GM21381 (cell line): ENCODE measurements around the gene MPEG1.

ENCODE experiments used
- ATAC-seq: cut with Tn5 transposase; IDR thresholded peaks from one replicate; pipeline ENCODE4 v1.9.1; 2021; ENCODE audit warnings: mild to moderate bottlenecking, moderate library complexity; ENCODE audit not compliant: unreplicated experiment

Gene MPEG1, protein sequence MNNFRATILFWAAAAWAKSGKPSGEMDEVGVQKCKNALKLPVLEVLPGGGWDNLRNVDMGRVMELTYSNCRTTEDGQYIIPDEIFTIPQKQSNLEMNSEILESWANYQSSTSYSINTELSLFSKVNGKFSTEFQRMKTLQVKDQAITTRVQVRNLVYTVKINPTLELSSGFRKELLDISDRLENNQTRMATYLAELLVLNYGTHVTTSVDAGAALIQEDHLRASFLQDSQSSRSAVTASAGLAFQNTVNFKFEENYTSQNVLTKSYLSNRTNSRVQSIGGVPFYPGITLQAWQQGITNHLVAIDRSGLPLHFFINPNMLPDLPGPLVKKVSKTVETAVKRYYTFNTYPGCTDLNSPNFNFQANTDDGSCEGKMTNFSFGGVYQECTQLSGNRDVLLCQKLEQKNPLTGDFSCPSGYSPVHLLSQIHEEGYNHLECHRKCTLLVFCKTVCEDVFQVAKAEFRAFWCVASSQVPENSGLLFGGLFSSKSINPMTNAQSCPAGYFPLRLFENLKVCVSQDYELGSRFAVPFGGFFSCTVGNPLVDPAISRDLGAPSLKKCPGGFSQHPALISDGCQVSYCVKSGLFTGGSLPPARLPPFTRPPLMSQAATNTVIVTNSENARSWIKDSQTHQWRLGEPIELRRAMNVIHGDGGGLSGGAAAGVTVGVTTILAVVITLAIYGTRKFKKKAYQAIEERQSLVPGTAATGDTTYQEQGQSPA

GRCh38 chr11:59212744-59213631 lies at the start of gene MPEG1:
Gene MPEG1, minus strand, starts transcription at chr11:59212927. Its CDS starts 62 bp downstream, at chr11:59212865.
- ATAC-seq: no peak

DNA sequence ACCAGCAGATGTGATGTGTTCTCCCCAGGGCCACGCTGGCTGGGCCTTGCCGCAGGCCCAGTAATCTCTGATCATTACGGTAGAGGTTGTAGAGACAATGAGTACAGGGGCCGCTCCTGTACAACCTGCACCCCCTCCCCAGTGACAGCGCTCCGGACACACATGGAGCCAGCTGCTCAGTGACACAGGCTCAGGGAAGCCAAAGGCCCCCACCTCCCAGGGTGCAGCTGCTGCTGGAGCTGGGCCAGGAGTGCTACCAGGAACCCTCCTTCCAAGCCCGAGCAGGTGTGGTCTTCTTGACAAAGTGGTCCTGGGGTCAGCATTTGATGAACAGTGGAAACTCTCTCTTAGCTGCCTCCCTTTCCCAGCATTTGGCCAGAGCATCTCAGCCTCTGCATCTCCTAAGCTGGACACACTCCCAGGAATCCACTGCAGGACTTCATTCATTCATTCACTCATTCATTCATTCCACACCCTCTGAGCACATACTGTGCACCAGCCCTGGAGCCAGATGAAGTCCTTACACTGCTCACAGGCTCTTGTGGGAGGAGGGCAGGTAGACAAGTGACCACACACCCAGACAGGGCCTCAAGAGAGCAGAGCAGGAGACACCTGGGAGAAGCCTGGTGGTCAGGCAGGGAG lies 49.6 kb upstream of the MPEG1 start:
- no peak for ATAC-seq

DNA sequence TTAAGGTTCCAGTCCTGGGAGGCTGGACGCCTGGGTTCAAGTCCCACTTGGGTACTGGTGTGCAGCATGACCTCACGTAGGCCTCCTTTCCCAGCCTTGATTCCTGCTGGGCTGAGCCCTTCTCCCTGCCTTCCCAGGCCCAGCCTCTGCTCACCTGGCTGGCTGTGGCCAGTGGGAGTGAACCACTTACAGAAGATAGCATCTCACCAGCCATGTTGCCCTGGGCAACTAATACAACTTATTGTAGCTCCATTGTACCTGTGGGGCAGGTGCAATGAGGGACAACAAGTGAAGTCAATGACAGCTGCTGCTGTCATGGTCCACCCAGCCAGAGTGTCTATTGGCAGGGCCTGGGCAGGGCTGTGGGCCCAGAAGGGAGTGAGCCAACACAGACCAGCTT lies 48.4 kb upstream of the MPEG1 start:
- ATAC-seq: no peak

DNA sequence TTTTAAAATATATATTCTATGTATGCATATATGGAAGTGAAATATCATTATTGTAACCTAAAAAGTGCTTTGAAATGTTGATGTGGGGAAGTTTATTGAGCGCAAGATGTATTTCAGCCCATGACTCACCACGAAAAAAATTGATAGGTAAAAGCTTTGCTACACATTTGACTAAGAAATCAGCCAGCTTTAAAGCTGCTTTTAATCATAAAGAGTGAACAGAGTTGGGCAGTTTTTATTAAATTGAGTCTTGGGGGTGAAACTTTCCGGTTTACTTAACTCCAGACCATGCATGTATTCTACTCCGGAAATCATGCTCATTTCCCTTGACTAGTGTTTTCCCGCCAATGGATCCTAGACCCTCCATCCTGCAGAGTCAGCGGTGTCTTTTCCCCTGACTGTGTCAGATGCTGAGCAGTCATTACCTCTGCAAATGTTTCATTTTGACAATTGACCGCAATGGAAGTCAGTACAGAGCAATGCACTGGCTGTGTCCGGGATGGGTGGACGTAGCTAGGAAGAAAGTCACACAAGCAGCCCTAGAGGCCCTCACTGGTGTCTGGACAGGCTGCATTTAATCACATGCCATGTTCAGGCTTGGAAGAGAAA lies 47.2 kb upstream of the MPEG1 start:
- ATAC-seq: no peak

- no peak for ATAC-seq
These were observed 46.3 kb upstream of the MPEG1 start for GRCh38 chr11:59259047-59259446.

DNA sequence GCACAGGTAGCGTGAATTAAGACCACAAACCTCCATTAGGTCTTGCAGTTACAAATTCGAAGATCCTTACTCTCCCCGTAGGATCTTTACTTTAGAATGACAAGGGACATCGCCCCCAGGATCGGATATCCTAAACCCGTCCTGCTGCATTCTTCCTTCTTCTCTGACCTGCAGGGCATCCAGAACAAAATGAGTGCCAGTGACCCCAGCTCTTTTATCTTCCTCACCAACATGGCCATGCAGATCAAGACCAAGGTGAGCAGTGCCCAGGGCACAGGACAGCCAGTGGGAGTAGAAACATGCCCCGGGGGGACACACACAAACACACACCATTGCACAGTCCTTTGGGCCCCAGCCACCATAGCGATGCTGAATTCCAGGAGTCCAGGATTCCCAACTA lies 42.6 kb upstream of the MPEG1 start:
- no peak for ATAC-seq

GRCh38 chr11:59254286-59254685 lies 41.6 kb upstream of the MPEG1 start:
- no peak for ATAC-seq

- no peak for ATAC-seq
These were observed 40.3 kb upstream of the MPEG1 start for GRCh38 chr11:59253001-59253400.

DNA sequence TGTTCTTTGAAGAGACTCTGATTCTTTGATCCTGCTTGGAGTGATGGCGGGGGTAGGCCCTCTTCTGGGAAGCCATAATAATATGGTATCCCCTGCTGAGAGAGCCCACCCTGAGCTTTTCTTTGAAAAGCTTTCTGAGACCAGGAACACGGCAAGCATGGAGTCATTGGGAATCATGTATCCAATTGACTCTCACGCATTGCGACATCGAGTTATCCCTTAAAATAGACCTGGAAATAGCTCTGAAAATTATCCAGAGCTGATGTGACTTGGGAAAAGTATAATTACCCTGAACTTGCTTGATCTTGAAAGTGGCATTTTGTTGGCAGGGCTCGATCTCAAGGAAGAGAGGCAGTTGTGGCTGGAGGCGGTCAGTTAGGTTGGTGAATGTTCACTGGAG lies 36.8 kb upstream of the MPEG1 start:
- no peak for ATAC-seq

DNA sequence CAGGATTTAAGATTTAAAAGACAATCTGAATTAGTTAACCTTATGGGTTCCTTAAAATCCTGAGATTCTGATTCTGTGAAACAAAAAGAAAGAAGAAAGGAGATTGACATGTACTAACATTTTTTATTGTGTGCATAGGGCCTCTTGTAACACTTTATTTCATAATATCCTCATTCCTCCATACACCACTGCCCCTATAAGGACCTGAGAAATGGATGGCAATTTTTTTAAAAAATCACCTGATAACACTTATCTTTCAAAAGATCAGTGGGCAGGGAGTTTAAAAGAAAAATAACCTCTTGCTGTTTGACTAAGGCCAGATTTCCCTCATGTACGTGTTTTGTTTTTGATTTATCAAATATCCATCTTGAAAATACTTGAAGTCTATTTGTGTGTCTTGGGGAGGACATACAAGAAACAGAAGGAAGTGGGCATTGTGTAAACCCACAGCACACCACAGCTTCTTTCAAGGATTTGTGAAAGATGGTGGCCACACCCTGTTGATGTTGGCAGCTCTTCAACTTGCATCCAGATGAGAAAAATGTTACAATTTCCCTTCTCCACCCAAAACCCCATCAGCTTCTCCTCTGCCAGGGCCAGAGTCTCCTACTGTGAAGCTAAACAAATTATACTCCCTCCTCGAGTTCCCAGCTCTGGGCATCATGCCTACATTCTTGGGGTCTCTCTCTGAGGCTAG lies 35.0 kb upstream of the MPEG1 start:
- no peak for ATAC-seq

GRCh38 chr11:59243633-59244032 lies 30.9 kb upstream of the MPEG1 start:
- no peak for ATAC-seq

DNA sequence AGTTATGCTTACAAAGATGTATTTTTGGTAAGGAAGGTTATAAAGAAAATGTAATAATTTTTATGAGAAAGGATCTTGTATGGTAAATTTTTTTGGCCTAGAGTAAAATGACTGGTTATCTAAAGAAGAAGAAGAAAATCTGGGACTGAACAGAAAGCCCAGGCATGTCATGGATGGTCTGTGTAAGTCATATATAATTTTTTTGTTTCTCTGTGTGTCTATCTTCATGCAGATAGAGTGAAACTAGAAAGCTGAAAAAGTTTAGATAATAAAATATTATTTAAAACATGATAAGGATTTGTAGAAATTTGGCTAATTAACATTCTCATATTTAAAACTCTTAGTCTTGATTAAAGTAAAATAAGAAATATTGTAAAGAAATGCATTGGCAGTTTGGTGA lies 27.6 kb upstream of the MPEG1 start:
- ATAC-seq: no peak

DNA sequence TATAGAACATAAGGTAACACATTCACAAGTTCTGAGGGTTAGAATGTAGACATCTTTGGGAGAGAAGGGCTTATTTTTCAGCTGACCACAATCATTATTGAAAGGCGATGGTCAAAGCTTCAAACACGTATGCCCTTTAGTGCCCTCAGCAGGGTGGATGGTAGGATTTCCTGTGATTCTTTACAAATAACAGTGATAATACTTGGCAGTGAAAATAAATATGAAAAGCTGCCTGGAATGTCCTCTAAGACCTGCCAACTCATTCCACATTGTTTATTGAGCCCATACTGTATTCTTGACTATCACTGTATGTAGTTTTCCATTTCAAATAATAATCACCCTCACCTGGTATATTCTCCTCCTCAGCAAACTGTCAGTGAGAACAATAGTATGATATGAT lies 13.7 kb upstream of the MPEG1 start:
- ATAC-seq: no peak

GRCh38 chr11:59225017-59225416 lies 12.3 kb upstream of the MPEG1 start:
- no peak for ATAC-seq

DNA sequence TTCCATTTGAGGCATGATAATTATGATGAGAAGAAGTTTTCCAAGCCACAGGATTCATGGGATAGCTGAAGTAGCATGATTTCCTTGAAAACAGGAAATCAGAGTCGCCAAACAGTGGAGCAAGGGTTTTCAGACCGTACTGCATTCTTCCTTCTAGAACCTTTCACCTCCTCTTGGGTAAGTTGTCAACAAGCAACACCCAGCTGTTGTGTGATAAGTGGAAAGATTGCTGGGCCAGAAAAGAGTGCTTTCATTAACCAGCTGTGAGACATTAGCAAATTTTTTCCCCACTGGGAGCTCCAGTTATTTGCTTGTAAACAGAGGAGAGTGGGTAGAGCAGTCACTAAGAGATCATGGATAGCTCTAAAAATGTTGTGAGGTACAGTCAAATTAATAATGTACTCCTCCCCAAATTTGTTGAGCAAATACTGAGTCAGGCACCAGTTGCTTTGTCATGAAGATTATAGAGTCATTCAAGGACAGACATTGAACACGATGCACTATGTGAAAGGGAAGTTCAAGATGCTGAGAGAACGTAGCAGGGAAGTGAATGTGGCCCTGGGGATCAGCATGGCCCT lies 11.7 kb upstream of the MPEG1 start:
- no peak for ATAC-seq

GRCh38 chr11:59223611-59224010 lies 10.9 kb upstream of the MPEG1 start:
- no peak for ATAC-seq

- ATAC-seq: no peak
These were observed 10.4 kb upstream of the MPEG1 start for GRCh38 chr11:59223177-59223576.

GRCh38 chr11:59222464-59223060 lies 9.8 kb upstream of the MPEG1 start:
- no peak for ATAC-seq

DNA sequence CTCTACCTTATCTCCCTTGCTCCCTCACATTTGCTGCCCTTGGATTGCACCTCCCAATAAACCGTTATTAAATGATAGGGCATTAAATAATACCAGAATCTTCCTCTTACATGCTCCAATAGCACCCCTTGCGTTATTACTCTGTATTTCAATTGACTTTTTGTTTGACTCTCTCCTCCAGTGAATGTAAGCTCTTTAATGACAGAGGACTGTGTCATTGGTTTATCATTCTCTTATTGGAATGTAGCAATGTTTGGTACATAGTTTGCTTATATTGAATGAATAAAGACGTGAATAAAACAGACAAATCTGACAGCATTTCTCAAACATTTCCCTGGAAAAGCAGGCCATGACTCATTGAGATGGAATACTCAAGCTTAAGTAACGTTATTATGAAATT lies 8.7 kb upstream of the MPEG1 start:
- no peak for ATAC-seq
